GM23338 (cell line): ENCODE measurements around the gene LDB3. TPM values are rescaled to one million over a fixed set of nuclear protein-coding genes. Genes with fewer than 3 reads are reported as not detected.

Experiments
- ATAC-seq: fragments of 200-7000 bp; cut with Tn5 transposase; 3 replicates; pipeline ENCODE4 v1.9.1; 2020
- DNase-seq: peaks from one replicate; pipeline ENCODE4 v3.0.0-alpha.2; 2015; ENCODE audit warnings: low spot score
- H2AFZ ChIP-seq: fragments of 200-600 bp; sonication (generic); 2 replicates; pipeline ENCODE4 v1.8.0; 2016; ENCODE audit warnings: antibody characterized with exemption, mild to moderate bottlenecking, moderate library complexity
- H3F3A ChIP-seq: fragments of 200-600 bp; sonication (generic); replicated peaks from 2 replicates; pipeline ENCODE4 v1.8.0; 2017; ENCODE audit warnings: antibody characterized with exemption, mixed run types, low read depth
- H3K27ac ChIP-seq: fragments of 200-600 bp; sonication (generic); 2 replicates; pipeline ENCODE4 v1.6.1; 2016; ENCODE audit warnings: low read depth
- H3K27me3 ChIP-seq: fragments of 200-600 bp; sonication (generic); 2 replicates; pipeline ENCODE4 v1.8.0; 2016; ENCODE audit warnings: mild to moderate bottlenecking, mixed run types, moderate library complexity; ENCODE audit not compliant: insufficient read depth
- H3K36me3 ChIP-seq: fragments of 200-600 bp; sonication (generic); 2 replicates; pipeline ENCODE4 v1.8.0; 2016; ENCODE audit warnings: mild to moderate bottlenecking; ENCODE audit not compliant: insufficient read depth
- H3K4me1 ChIP-seq: fragments of 200-600 bp; sonication (generic); 2 replicates; pipeline ENCODE4 v1.8.0; 2016; ENCODE audit warnings: mild to moderate bottlenecking, moderate library complexity; ENCODE audit not compliant: insufficient read depth
- H3K4me2 ChIP-seq: fragments of 200-600 bp; sonication (generic); 2 replicates; pipeline ENCODE4 v1.7.1; 2017; ENCODE audit warnings: mixed run types
- H3K4me3 ChIP-seq: fragments of 200-600 bp; sonication (generic); 2 replicates; pipeline ENCODE4 v1.6.1; 2016; ENCODE audit warnings: mixed run types
- H3K79me2 ChIP-seq: fragments of 200-600 bp; sonication (generic); replicated peaks from 2 replicates; pipeline ENCODE4 v1.8.0; 2017; ENCODE audit warnings: mild to moderate bottlenecking; ENCODE audit not compliant: insufficient read depth
- H3K9me2 ChIP-seq: fragments of 200-600 bp; sonication (generic); 2 replicates; pipeline ENCODE4 v1.8.0; 2017; ENCODE audit not compliant: insufficient read depth
- H4K20me1 ChIP-seq: fragments of 200-600 bp; sonication (generic); replicated peaks from 2 replicates; pipeline ENCODE4 v1.8.0; 2017; ENCODE audit warnings: mild to moderate bottlenecking; ENCODE audit not compliant: insufficient read depth
- H3K27ac Mint-ChIP-seq: 2 replicates; pipeline ENCODE4 v1.8.0; 2020; ENCODE audit warnings: inconsistent platforms, mild to moderate bottlenecking, moderate library complexity, mixed read lengths
- H3K27me3 Mint-ChIP-seq: 3 replicates; pipeline ENCODE4 v1.8.0; 2022; ENCODE audit warnings: low read depth, mild to moderate bottlenecking, moderate library complexity, mixed read lengths, inconsistent platforms; ENCODE audit not compliant: insufficient read depth, poor library complexity
- H3K36me3 Mint-ChIP-seq: 3 replicates; pipeline ENCODE4 v1.8.0; 2021; ENCODE audit warnings: low read depth, mild to moderate bottlenecking, inconsistent platforms, moderate library complexity, mixed read lengths
- H3K4me1 Mint-ChIP-seq: 3 replicates; pipeline ENCODE4 v1.8.0; 2020; ENCODE audit warnings: mild to moderate bottlenecking, inconsistent platforms, mixed read lengths
- H3K4me3 Mint-ChIP-seq: 3 replicates; pipeline ENCODE4 v1.8.0; 2021; ENCODE audit warnings: moderate library complexity, mild to moderate bottlenecking, inconsistent platforms, mixed read lengths
- H3K9me3 Mint-ChIP-seq: 3 replicates; pipeline ENCODE4 v1.8.0; 2020; ENCODE audit warnings: moderate library complexity, mild to moderate bottlenecking, inconsistent platforms, mixed read lengths
- EZH2phosphoT487 ChIP-seq: fragments of 200-600 bp; sonication (generic); IDR thresholded peaks from one replicate; pipeline ENCODE4 v1.8.1; 2018; ENCODE audit warnings: antibody characterized with exemption; ENCODE audit not compliant: unreplicated experiment
- NANOG ChIP-seq: IDR thresholded peaks from 2 replicates; pipeline ENCODE4 v1.6.1; 2016; ENCODE audit warnings: antibody characterized with exemption, borderline replicate concordance
- ZNF114 ChIP-seq: fragments of 250-450 bp; sonication (Bioruptor Pico); IDR thresholded peaks from 2 replicates; pipeline ENCODE4 v1.5.0; 2020; ENCODE audit warnings: mild to moderate bottlenecking, moderate library complexity
- ZNF331 ChIP-seq: fragments of 250-450 bp; sonication (Bioruptor Pico); IDR thresholded peaks from 2 replicates; pipeline ENCODE4 v1.5.0; 2020; ENCODE audit warnings: low read depth, mild to moderate bottlenecking, moderate library complexity
- polyA plus RNA-seq: library from polyadenylated mRNA; unstranded; fragments of >200 nt; fragmentation: Nextera tagmentation; extraction: Ambion mirVana; gene quantifications from 2 replicates; pipeline ENCODE4 v1.2.1, GENCODE V29; 2016
- total RNA-seq: library from RNA; depleted of rRNA; stranded (reverse); fragments of >200 nt; shearing (Covaris generic); gene quantifications from 2 replicates; pipeline ENCODE4 v1.2.3, GENCODE V29; 2014
- TF ChIP-seq, protein P1 (sequence below), 2 experiments: fragments of 200-600 bp in 1 of 2; sonication (generic) in 1 of 2; conservative IDR thresholded peaks; 2 replicates each; pipeline versions ENCODE4 v1.5.1 to v1.6.1; 2016 to 2017; ENCODE audit warnings: antibody characterized with exemption in 2 of 2, low read depth in 2 of 2, mild to moderate bottlenecking in 2 of 2, moderate library complexity in 1 of 2
- TF ChIP-seq, protein P2 (sequence below): fragments of 250-450 bp; sonication (Bioruptor Pico); IDR thresholded peaks from 2 replicates; pipeline ENCODE4 v1.5.0; 2020; ENCODE audit warnings: mild to moderate bottlenecking, moderate library complexity
- TF ChIP-seq, protein P3 (sequence below): IDR thresholded peaks from 2 replicates; pipeline ENCODE4 v1.6.1; 2016; ENCODE audit warnings: antibody characterized with exemption
- TF ChIP-seq, protein P4 (sequence below): IDR thresholded peaks from one replicate; pipeline ENCODE4 v1.6.1; 2018; ENCODE audit warnings: antibody characterized with exemption; ENCODE audit not compliant: unreplicated experiment

Gene LDB3
- total and polyA plus RNA-seq, 2 experiments from 2014 or later = 0.14 to 0.16 TPM

DNA sequence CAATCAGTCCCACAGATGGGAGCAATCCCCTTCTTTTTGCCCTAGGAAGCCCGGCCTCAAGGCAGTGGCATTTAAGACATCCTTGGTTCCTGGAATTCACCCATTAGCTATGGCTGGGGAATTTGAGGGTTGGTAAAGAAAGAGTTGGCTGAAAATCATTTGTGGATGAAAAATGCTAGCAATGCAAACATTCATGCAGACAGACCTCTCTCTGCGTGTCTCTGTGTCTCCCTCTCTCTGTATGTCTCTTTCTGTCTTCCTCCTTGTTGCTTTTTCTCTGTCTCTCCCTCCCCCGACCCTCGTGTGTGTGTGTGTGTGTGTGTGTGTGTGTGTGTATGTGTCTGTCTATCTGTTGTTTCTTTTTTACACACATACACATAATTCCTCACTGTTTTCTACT, 19.4 kb downstream of the LDB3 start:
- Histone ChIP-seq H3K9me2 (no peaks in the 10 kb centered on the region), H3K27ac (no peak overlapping the region), H3F3A (no peaks in the 10 kb centered on the region), H3K4me1 (peaks cover 6% of the 10 kb centered on the region; the same call in 1 of the 2 replicates), H3K4me3 (no peak overlapping the region), H3K36me3 (no peaks in the 10 kb centered on the region), H3K27me3 (no peaks in the 10 kb centered on the region), H2AFZ (0 out of 2 replicates have a peak overlapping the region, but pooled peaks have one; percentile 32), H4K20me1 (no peaks in the 10 kb centered on the region), H3K4me2 (no peak overlapping the region), H3K79me2 (no peaks in the 10 kb centered on the region)
- Mint-ChIP-seq H3K4me1 (peaks cover 34% of the 10 kb centered on the region), H3K36me3 (no peaks in the 10 kb centered on the region), H3K27ac (no peak overlapping the region), H3K27me3 (peaks cover 8% of the 10 kb centered on the region), H3K9me3 (no peaks in the 10 kb centered on the region), H3K4me3 (no peak overlapping the region)
- DNase-seq (no peak), ATAC-seq (no peak)
- TF ChIP-seq, protein P1, sequence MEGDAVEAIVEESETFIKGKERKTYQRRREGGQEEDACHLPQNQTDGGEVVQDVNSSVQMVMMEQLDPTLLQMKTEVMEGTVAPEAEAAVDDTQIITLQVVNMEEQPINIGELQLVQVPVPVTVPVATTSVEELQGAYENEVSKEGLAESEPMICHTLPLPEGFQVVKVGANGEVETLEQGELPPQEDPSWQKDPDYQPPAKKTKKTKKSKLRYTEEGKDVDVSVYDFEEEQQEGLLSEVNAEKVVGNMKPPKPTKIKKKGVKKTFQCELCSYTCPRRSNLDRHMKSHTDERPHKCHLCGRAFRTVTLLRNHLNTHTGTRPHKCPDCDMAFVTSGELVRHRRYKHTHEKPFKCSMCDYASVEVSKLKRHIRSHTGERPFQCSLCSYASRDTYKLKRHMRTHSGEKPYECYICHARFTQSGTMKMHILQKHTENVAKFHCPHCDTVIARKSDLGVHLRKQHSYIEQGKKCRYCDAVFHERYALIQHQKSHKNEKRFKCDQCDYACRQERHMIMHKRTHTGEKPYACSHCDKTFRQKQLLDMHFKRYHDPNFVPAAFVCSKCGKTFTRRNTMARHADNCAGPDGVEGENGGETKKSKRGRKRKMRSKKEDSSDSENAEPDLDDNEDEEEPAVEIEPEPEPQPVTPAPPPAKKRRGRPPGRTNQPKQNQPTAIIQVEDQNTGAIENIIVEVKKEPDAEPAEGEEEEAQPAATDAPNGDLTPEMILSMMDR (conservative IDR thresholded peaks at IDR 0.05; ENCODE audit: low read depth in 2 of 2) = no peak
- TF ChIP-seq, protein P2, sequence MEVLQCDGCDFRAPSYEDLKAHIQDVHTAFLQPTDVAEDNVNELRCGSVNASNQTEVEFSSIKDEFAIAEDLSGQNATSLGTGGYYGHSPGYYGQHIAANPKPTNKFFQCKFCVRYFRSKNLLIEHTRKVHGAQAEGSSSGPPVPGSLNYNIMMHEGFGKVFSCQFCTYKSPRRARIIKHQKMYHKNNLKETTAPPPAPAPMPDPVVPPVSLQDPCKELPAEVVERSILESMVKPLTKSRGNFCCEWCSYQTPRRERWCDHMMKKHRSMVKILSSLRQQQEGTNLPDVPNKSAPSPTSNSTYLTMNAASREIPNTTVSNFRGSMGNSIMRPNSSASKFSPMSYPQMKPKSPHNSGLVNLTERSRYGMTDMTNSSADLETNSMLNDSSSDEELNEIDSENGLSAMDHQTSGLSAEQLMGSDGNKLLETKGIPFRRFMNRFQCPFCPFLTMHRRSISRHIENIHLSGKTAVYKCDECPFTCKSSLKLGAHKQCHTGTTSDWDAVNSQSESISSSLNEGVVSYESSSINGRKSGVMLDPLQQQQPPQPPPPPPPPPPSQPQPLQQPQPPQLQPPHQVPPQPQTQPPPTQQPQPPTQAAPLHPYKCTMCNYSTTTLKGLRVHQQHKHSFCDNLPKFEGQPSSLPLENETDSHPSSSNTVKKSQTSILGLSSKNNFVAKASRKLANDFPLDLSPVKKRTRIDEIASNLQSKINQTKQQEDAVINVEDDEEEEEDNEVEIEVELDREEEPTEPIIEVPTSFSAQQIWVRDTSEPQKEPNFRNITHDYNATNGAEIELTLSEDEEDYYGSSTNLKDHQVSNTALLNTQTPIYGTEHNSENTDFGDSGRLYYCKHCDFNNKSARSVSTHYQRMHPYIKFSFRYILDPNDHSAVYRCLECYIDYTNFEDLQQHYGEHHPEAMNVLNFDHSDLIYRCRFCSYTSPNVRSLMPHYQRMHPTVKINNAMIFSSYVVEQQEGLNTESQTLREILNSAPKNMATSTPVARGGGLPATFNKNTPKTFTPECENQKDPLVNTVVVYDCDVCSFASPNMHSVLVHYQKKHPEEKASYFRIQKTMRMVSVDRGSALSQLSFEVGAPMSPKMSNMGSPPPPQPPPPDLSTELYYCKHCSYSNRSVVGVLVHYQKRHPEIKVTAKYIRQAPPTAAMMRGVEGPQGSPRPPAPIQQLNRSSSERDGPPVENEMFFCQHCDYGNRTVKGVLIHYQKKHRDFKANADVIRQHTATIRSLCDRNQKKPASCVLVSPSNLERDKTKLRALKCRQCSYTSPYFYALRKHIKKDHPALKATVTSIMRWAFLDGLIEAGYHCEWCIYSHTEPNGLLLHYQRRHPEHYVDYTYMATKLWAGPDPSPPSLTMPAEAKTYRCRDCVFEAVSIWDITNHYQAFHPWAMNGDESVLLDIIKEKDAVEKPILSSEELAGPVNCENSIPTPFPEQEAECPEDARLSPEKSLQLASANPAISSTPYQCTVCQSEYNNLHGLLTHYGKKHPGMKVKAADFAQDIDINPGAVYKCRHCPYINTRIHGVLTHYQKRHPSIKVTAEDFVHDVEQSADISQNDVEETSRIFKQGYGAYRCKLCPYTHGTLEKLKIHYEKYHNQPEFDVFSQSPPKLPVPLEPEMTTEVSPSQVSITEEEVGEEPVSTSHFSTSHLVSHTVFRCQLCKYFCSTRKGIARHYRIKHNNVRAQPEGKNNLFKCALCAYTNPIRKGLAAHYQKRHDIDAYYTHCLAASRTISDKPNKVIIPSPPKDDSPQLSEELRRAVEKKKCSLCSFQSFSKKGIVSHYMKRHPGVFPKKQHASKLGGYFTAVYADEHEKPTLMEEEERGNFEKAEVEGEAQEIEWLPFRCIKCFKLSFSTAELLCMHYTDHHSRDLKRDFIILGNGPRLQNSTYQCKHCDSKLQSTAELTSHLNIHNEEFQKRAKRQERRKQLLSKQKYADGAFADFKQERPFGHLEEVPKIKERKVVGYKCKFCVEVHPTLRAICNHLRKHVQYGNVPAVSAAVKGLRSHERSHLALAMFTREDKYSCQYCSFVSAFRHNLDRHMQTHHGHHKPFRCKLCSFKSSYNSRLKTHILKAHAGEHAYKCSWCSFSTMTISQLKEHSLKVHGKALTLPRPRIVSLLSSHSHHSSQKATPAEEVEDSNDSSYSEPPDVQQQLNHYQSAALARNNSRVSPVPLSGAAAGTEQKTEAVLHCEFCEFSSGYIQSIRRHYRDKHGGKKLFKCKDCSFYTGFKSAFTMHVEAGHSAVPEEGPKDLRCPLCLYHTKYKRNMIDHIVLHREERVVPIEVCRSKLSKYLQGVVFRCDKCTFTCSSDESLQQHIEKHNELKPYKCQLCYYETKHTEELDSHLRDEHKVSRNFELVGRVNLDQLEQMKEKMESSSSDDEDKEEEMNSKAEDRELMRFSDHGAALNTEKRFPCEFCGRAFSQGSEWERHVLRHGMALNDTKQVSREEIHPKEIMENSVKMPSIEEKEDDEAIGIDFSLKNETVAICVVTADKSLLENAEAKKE (CRISPR knock-in tag) = no peak
- TF ChIP-seq, protein P3, sequence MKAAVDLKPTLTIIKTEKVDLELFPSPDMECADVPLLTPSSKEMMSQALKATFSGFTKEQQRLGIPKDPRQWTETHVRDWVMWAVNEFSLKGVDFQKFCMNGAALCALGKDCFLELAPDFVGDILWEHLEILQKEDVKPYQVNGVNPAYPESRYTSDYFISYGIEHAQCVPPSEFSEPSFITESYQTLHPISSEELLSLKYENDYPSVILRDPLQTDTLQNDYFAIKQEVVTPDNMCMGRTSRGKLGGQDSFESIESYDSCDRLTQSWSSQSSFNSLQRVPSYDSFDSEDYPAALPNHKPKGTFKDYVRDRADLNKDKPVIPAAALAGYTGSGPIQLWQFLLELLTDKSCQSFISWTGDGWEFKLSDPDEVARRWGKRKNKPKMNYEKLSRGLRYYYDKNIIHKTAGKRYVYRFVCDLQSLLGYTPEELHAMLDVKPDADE = no peak
- TF ChIP-seq NANOG (no peak), EZH2phosphoT487 (no peak), ZNF114 (CRISPR knock-in tag) (no peak), ZNF331 (no peak)
- TF ChIP-seq, protein P4, sequence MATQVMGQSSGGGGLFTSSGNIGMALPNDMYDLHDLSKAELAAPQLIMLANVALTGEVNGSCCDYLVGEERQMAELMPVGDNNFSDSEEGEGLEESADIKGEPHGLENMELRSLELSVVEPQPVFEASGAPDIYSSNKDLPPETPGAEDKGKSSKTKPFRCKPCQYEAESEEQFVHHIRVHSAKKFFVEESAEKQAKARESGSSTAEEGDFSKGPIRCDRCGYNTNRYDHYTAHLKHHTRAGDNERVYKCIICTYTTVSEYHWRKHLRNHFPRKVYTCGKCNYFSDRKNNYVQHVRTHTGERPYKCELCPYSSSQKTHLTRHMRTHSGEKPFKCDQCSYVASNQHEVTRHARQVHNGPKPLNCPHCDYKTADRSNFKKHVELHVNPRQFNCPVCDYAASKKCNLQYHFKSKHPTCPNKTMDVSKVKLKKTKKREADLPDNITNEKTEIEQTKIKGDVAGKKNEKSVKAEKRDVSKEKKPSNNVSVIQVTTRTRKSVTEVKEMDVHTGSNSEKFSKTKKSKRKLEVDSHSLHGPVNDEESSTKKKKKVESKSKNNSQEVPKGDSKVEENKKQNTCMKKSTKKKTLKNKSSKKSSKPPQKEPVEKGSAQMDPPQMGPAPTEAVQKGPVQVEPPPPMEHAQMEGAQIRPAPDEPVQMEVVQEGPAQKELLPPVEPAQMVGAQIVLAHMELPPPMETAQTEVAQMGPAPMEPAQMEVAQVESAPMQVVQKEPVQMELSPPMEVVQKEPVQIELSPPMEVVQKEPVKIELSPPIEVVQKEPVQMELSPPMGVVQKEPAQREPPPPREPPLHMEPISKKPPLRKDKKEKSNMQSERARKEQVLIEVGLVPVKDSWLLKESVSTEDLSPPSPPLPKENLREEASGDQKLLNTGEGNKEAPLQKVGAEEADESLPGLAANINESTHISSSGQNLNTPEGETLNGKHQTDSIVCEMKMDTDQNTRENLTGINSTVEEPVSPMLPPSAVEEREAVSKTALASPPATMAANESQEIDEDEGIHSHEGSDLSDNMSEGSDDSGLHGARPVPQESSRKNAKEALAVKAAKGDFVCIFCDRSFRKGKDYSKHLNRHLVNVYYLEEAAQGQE = no peak
